Measurements from ENCODE around the gene QTRT2.
A peak's percentile ranks its signal among the peaks of the same experiment; 100 is the strongest.

Gene QTRT2

DNA sequence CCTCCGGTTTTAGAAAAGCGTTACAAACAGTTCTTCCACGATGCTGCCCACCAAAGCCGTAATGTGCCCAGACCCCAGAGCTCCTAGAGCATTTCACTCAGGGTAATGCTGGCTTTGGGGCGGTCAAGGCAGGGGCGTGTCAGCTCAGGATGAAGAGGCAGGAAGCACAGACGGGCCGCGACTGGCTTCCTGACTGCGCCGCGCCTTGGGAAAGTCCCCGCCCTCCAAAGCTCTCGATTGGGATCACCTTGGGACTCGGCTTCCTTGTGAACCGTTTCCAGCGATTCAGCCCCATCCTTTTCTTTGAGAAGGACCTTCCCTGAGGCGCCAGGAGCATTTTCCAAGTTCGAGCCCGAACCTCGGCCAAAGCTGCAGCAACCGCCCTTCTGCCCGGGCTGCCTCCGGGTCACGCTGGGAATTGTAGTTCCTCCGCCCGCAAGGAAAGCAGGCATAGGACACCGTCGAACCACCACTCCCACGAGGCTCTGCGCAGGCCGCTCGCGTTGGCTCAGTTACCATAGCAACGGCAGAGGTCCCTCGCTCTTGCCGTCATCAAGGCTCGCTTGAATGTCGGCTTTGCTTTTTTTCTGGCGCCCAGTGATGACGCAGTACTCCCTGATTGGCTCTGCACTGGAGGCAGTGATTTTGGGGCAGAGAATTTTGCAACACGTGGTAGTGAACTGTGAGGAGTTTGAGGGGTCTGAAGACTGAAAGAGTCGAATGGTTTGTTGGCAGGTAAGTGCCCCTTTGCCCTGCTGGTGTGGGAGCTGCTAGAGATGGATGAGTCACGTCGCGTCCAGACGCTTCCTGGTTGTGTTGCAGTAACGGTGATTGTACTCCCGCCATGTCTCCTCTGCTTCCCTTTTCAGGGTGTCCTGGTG, at the start of gene QTRT2, which contains the start of gene CCDC191:
QTRT2 (plus strand) TSS at position 608 of the 881 bp plus-strand sequence. CDS start 8,521 bp downstream, outside the sequence.
CCDC191 (minus strand) TSS at position 397 of the 881 bp plus-strand sequence; CDS start at position 337, 60 bp downstream.
- ATAC-seq (peak; percentile 95), DNase-seq (peak; percentile 97)
- no peaks in the 10 kb centered on the region for H3K9me3 Mint-ChIP-seq
- peaks cover 51% of the 10 kb centered on the region for H3K4me1 Mint-ChIP-seq
- H3K36me3 Mint-ChIP-seq (ENCODE audit: low read depth): peaks cover 23% of the 10 kb centered on the region
- peaks cover 3% of the 10 kb centered on the region for H3K27me3 Mint-ChIP-seq
- peak within 1 kb of the TSS; percentile 93 for H3K4me3 Mint-ChIP-seq
- H3K27ac Mint-ChIP-seq: peak within 1 kb of the TSS; percentile 97

GRCh38 chr3:114011059-114011797, 45.3 kb upstream of the QTRT2 start:
- no peak for ATAC-seq
- no peak for DNase-seq
- Mint-ChIP-seq H3K27me3 (no peaks in the 10 kb centered on the region), H3K27ac (no peak overlapping the region), H3K9me3 (no peaks in the 10 kb centered on the region), H3K36me3 (ENCODE audit: low read depth) (no peaks in the 10 kb centered on the region), H3K4me3 (no peak overlapping the region), H3K4me1 (peaks cover 3% of the 10 kb centered on the region)

- H3K27me3 Mint-ChIP-seq: no peaks in the 10 kb centered on the region
- peaks cover 3% of the 10 kb centered on the region for H3K4me1 Mint-ChIP-seq
- no peak overlapping the region for H3K4me3 Mint-ChIP-seq
Measured at GRCh38 chr3:114014211-114014610, 42.3 kb upstream of the QTRT2 start.

GRCh38 chr3:114019486-114019885, 37.1 kb upstream of the QTRT2 start:
- Mint-ChIP-seq H3K9me3 (no peaks in the 10 kb centered on the region), H3K4me3 (no peak overlapping the region), H3K27ac (no peak overlapping the region), H3K27me3 (no peaks in the 10 kb centered on the region), H3K4me1 (peaks cover 4% of the 10 kb centered on the region), H3K36me3 (ENCODE audit: low read depth) (no peaks in the 10 kb centered on the region)
- DNase-seq (no peak), ATAC-seq (no peak)

More at GRCh38 chr3:114014211-114014610, 42.3 kb upstream of the QTRT2 start:
- Mint-ChIP-seq H3K36me3 (ENCODE audit: low read depth) (no peaks in the 10 kb centered on the region), H3K9me3 (no peaks in the 10 kb centered on the region), H3K27ac (no peak overlapping the region)
- DNase-seq (no peak), ATAC-seq (no peak)

DNA sequence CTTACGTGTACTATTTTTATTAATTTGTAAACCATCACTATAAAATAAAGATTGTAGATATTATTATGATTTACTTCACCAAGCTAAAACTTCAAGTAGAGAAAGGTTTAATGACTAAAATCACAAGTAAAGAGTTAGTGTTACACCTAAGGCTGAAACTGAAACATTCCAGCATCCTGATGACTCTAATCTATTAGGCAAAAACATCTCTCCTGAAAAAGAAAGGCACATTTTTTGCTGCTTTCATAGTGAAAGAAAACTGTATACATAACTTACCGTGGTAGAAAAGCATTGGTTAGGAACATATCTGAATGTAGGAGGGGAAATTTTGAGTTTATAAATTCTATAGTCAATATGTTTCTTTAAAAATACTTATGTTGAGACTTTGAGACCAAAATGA, 35.6 kb upstream of the QTRT2 start:
- no peak for ATAC-seq
- H3K4me3 Mint-ChIP-seq: no peak overlapping the region
- no peak for DNase-seq

DNA sequence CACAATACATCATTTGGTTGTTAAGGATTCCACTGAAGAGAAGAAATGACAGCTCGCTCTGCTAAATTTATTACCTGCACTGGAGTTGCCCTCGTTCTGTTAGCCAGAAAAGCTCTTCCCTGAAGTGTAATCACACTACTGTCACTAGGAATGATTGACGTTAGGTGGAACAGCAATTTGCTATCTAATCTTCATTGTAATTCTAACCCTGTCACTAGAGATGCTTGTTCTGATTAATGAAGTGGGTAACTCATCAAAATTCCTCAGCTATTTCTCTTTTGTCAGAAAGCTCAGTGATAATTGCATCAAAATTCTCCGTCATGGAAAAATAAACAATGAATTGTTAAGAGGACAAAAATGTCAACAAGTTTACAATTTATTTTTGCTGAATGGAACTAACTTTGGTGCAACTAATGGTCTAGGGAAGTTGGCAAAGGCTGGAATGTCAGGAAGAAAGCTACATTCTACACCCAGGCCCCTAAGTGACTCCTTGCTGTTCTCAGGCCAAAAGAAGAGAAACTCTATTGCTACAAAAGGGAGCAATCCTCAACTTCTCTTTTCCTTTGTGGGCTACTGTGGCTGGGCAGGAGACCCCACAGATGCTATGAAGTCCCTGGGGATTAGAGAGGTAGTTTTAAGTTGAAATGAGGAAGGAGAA, 34.3 kb upstream of the QTRT2 start:
- Mint-ChIP-seq H3K4me3 (no peak overlapping the region), H3K27ac (no peak overlapping the region), H3K4me1 (peaks cover 4% of the 10 kb centered on the region)

More for the DNA sequence above, 35.6 kb upstream of the QTRT2 start:
- Mint-ChIP-seq H3K27ac (no peak overlapping the region), H3K4me1 (peaks cover 4% of the 10 kb centered on the region), H3K36me3 (ENCODE audit: low read depth) (no peaks in the 10 kb centered on the region), H3K9me3 (no peaks in the 10 kb centered on the region), H3K27me3 (no peaks in the 10 kb centered on the region)

GRCh38 chr3:114025451-114025850, 31.1 kb upstream of the QTRT2 start:
- no peak for DNase-seq
- Mint-ChIP-seq H3K36me3 (ENCODE audit: low read depth) (peaks cover 2% of the 10 kb centered on the region), H3K4me1 (peaks cover 4% of the 10 kb centered on the region), H3K27me3 (no peaks in the 10 kb centered on the region), H3K4me3 (no peak overlapping the region), H3K9me3 (no peaks in the 10 kb centered on the region), H3K27ac (no peak overlapping the region)
- no peak for ATAC-seq

More for the DNA sequence above, 34.3 kb upstream of the QTRT2 start:
- no peaks in the 10 kb centered on the region for H3K9me3 Mint-ChIP-seq
- H3K36me3 Mint-ChIP-seq (ENCODE audit: low read depth): no peaks in the 10 kb centered on the region
- no peak for DNase-seq
- H3K27me3 Mint-ChIP-seq: no peaks in the 10 kb centered on the region
- no peak for ATAC-seq

- Mint-ChIP-seq H3K36me3 (ENCODE audit: low read depth) (peaks cover 2% of the 10 kb centered on the region), H3K4me3 (no peak overlapping the region), H3K9me3 (no peaks in the 10 kb centered on the region), H3K27ac (no peak overlapping the region), H3K4me1 (peaks cover 2% of the 10 kb centered on the region), H3K27me3 (no peaks in the 10 kb centered on the region)
- ATAC-seq (no peak), DNase-seq (no peak)
Measured at GRCh38 chr3:114026331-114026730, 30.2 kb upstream of the QTRT2 start.

- Mint-ChIP-seq H3K4me3 (no peak overlapping the region), H3K27ac (no peak overlapping the region), H3K27me3 (no peaks in the 10 kb centered on the region), H3K36me3 (ENCODE audit: low read depth) (peaks cover 8% of the 10 kb centered on the region), H3K9me3 (no peaks in the 10 kb centered on the region), H3K4me1 (peaks cover 1% of the 10 kb centered on the region)
- ATAC-seq: no peak
- DNase-seq: no peak
Measured at GRCh38 chr3:114033721-114034120, 22.8 kb upstream of the QTRT2 start.

DNA sequence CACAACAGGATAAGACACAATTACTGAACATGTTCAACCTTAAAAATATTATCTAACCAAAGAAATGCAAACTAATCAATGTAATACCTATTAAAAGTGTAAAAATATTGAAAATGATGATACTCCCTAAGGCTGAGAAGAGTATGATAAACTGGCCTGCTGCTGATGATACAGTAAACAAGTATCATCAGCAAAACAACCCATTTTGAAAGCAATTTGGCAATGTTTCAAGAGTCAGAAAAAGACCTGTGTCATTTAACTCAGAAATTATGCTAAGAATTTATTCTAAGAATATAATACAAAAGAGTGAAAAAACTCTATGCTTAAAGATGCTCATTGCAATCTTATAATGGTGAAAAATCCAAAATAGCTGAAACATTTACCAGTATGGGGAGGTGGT, 22.3 kb upstream of the QTRT2 start:
- ATAC-seq (no peak), DNase-seq (no peak)
- Mint-ChIP-seq H3K27ac (no peak overlapping the region), H3K9me3 (no peaks in the 10 kb centered on the region), H3K4me3 (no peak overlapping the region), H3K27me3 (no peaks in the 10 kb centered on the region), H3K4me1 (peaks cover 1% of the 10 kb centered on the region), H3K36me3 (ENCODE audit: low read depth) (peaks cover 6% of the 10 kb centered on the region)

GRCh38 chr3:114034787-114035545, 21.6 kb upstream of the QTRT2 start:
- no peaks in the 10 kb centered on the region for H3K27me3 Mint-ChIP-seq
- ATAC-seq (no peak), DNase-seq (no peak)
- no peak overlapping the region for H3K27ac Mint-ChIP-seq
- H3K4me1 Mint-ChIP-seq: peaks cover 1% of the 10 kb centered on the region
- no peaks in the 10 kb centered on the region for H3K9me3 Mint-ChIP-seq
- H3K36me3 Mint-ChIP-seq (ENCODE audit: low read depth): peaks cover 6% of the 10 kb centered on the region
- no peak overlapping the region for H3K4me3 Mint-ChIP-seq

DNA sequence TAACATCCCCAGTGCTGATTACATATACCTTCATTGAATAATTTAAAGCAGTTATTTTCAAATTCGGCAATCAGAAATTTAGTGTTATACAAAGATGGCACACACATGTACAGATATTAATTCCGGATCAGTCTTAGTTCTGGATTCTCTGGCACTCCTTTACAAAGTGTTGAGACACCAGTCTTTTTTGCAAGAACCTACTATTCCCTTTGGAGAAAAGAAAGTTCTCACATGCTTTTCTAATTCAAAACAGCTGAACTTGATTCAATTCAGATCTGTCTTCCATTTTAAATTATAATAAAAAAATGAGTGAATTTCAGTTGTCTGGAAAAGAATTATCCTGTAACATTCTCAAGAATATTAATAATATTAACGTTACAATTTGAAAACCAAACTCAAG, 20.6 kb upstream of the QTRT2 start:
- Mint-ChIP-seq H3K9me3 (no peaks in the 10 kb centered on the region), H3K27ac (no peak overlapping the region)

GRCh38 chr3:114043205-114043604, 13.3 kb upstream of the QTRT2 start:
- Mint-ChIP-seq H3K9me3 (no peaks in the 10 kb centered on the region), H3K4me3 (no peak overlapping the region), H3K36me3 (ENCODE audit: low read depth) (peaks cover 3% of the 10 kb centered on the region), H3K27ac (no peak overlapping the region), H3K27me3 (no peaks in the 10 kb centered on the region), H3K4me1 (no peaks in the 10 kb centered on the region)
- no peak for DNase-seq
- no peak for ATAC-seq

More for the DNA sequence above, 20.6 kb upstream of the QTRT2 start:
- H3K27me3 Mint-ChIP-seq: no peaks in the 10 kb centered on the region
- no peak overlapping the region for H3K4me3 Mint-ChIP-seq
- H3K36me3 Mint-ChIP-seq (ENCODE audit: low read depth): peaks cover 6% of the 10 kb centered on the region
- H3K4me1 Mint-ChIP-seq: peaks cover 1% of the 10 kb centered on the region
- DNase-seq: no peak
- ATAC-seq: no peak

- H3K4me1 Mint-ChIP-seq: peaks cover 14% of the 10 kb centered on the region
- ATAC-seq: no peak
- peaks cover 3% of the 10 kb centered on the region for H3K27me3 Mint-ChIP-seq
- H3K36me3 Mint-ChIP-seq (ENCODE audit: low read depth): peaks cover 4% of the 10 kb centered on the region
- no peak overlapping the region for H3K4me3 Mint-ChIP-seq
- no peak for DNase-seq
- H3K9me3 Mint-ChIP-seq: no peaks in the 10 kb centered on the region
- no peak overlapping the region for H3K27ac Mint-ChIP-seq
Measured at GRCh38 chr3:114052216-114052615, 4.3 kb upstream of the QTRT2 start.

All from activated naive CD8-positive, alpha-beta T cell treated with anti-CD3 and anti-CD28 coated beads, Interleukin-2, amount 50 U/mL, for 24 hours (primary cell).